Stimulated activated CD8-positive, alpha-beta memory T cell treated with anti-CD3 and anti-CD28 coated beads, Interleukin-15, amount 100 ng/mL, for 48 hours (primary cell): ENCODE measurements around the gene SLC30A2.

Source experiments
- DNase-seq, 2 donors: peaks; one replicate each; pipeline ENCODE4 v3.0.0-alpha.2; 2020; ENCODE audit warnings: low read depth in 2 of 2

Gene SLC30A2

DNA sequence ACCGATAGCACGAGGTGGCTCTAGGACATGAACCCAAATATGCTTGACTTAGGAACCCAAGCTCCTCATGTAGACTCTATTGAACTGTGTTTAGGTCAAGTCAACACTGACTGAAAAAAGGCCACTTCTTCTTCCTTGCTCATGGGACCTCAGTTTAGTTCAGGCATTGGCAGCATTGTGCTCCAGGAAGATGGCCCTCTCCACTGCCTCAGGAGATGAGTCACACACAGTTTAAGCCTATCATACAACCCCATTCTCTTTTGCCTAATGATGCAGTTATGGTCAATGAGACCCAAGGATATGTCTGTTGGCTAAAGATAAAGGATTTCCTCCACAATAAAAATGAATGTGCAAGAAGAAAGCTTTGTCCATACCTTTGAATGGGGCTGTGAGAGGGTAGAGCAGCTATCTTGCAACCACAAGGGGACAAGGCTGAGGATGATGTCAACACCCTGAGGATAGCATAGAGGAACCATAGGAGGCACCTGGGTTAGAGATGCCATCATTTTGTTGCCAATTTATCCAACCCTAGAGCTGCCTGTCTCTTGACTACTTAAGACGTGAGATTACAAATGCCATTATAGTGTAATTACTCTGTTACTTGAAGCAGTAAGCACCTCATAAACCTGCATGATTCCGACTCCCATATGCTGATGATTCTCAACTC lies 24.5 kb upstream of the SLC30A2 start:
- no peak for DNase-seq

DNA sequence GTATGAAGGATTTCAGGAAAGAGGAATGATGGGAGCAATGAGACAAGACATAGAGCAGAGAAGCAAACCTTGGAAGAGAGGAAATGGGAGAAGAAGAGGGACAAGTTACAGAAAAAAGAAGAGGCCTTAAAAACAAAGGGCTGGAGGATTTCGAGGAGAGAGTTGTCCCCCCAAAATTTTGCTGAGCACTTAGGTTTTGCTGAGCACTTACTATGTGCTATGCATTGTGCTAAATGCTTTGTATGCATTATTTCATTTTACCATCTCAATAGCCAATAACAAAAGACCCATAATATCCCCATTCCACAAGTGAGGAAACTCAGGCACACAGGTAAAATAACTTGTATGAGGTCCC lies 24.0 kb upstream of the SLC30A2 start:
- DNase-seq: no peak

DNA sequence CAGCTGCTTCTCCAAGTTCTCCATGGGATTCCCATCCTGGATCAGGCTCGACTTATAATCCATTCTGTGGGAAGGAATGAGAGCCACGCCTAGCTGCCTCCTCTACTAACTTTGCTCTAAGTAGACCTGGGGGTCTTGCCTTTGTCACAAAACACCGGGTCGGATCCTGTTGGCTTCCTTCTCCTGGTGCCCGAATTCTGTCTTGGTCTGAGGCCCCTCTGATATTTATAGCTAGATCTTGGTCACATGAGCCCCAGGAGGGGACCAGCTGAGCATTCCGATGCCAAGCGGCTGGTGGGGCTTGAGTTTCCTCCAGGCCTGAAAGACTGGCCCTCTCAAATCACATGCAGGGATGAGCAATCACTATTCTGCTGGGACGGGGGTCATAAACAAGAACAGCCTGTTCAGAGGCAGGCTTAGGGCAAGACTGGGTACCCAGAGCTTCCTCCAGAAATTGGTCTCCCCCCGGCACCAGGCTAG lies 21.6 kb upstream of the SLC30A2 start, which contains the start of gene TRIM63:
TRIM63 (minus strand) TSS at position 199 of the 480 bp plus-strand sequence; CDS start at position 63, 136 bp downstream.
- DNase-seq: no peak

DNA sequence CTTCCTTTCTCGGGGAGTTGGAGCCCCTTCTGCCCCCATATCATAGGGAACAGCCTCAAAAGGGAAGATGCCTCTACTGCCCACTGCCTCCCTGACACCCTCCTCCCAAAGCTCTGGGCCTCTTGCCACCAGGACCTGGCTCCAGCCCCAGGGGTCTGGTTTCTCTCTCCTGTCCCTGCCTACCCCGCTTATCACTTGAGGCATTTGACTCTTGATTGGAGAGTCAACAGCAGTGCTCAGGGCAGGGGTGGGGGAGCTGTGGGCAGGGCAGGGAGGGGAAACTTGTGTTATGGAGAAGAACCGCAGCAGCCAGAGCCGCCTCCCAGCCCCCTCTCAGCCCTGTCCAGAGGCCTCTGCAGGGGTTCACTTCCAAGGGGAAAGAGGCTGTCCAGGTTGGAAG lies 20.9 kb upstream of the SLC30A2 start:
- DNase-seq: no peak

DNA sequence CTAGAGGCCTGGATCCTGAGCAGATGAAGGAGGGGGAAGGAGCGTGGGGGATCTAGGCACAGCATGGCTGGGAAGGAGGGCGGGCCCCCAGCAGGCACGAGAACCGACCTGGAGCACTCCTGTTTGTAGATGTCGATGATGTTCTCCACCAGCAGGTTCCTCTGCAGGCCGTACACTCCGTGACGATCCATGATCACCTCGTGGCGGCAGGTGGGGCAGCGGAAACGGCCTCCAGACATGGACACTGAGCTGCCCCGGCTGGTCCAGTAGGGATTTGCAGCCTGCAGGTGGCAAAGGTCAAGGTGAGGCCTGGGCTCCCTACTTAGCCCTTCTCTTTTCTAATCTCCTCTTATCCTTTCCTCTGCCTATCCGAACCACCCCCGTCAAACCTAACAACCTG lies 20.2 kb upstream of the SLC30A2 start:
- DNase-seq: no peak

DNA sequence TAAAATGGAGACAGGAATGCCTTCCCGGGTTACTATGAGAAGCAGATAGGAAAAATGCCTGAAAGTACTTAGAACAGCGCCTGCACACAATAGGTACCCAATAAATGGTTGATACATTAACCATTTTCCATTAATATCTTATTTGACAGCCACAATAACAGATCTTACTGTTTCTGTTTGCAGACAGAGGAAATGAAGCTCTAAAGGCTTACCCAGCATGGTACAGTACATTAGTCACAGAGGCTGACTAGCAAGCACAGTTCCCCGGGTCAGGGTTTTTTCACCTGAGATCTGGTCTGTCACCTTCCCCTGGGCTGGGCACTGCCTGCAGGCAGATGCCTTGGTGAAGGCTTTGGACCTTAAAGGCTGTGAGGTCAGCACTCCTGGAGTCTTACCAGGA lies 18.6 kb upstream of the SLC30A2 start:
- no peak for DNase-seq

DNA sequence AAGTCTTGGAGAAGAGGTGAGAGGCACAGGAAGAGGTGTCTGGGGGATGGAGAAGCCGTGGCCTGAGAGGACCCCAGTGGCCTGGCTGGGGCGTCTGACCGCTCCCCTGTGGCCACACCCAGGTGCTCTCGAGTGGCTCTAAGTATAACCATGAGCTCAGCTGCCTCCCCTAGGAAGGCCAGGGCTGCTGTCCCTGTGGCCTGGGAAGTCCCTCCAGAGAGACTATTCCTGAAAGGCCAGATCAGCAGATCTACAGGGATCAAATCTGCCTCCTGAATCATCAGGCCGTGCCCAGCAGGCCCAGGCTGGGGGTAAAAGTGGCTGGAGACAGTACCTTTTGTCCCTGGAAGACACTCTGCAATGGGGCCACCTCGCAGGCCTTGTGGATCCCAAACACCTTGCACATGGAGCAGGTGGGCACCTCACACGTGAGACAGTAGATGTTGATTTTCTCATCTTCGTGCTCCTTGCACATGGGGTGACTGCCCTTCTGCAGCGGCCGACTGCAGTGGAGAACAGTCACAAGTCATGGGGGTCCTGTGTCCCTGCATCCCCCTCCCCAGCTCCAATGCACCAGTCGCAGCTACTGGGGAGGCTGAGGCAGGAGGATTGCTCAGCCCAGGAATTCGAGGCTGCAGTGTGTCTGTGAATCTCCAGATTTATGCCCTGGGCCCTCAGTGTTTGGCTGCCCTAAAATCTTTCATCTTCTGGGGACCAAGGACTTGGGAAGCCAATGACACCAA lies 15.1 kb upstream of the SLC30A2 start:
- DNase-seq: no peak

DNA sequence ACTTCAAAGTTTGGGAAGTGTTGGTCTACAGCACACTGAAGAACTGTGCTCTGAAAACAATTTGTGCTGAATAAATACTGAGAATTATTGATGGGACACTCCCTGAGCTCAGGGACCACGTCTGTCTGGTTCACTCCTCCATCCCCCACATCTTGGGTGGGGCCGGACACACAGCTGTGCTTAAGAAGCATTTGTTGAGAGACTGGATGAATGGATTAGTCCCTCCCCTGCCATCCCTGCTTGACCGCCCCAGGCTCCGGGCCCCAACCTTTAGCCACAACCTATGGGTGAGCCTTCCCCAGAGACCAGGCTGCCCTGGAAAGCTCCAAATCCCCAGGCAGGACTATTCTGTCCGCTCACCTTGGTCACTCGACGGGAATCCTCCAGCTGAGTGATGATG lies 14.0 kb upstream of the SLC30A2 start:
- DNase-seq: no peak

DNA sequence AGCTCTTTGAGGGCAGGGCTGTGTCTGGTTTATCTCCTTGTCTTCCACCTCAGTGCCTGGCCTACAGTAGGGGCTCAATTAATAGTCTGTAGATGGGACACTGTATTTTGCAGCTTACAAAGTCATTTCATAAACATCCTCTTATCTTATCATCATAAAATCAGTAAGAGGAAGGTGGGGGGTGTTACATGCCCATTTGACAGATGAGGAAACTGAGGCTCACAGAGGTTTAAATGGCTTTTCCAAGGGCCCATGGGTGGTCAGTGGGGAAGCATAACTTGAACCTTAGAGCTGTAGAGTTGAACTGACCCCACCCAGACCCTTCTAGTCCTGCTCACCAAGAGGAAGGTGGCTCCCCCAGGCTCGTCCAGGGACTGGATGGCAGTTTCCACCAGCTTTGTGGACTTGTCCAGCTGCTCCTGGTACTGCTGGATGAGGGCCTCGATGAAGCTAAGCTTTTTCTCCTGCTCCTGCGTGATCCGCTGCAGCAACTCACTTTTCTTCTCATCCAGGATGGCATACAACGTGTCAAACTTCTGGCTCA lies 12.2 kb upstream of the SLC30A2 start:
- no peak for DNase-seq

DNA sequence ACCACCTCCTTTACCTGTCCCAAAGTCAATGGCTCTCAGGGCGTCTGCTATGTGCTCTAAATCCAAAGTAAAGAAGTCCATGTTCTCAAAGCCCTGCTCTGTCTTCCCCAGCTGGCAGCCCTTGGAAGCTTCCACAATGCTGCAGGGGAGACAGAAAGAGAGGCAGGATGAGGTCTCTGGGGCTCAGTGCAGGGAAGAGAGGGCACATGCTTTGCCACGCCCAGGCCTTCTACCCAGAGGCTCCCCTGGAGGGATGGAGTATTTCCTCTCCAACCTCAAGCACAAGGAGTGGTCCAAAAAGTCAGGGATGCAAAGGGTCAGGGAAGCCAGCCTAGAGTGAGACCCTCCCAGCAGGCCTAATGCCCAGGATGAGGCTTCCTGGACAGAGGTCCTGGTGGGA lies 11.3 kb upstream of the SLC30A2 start:
- DNase-seq: no peak

DNA sequence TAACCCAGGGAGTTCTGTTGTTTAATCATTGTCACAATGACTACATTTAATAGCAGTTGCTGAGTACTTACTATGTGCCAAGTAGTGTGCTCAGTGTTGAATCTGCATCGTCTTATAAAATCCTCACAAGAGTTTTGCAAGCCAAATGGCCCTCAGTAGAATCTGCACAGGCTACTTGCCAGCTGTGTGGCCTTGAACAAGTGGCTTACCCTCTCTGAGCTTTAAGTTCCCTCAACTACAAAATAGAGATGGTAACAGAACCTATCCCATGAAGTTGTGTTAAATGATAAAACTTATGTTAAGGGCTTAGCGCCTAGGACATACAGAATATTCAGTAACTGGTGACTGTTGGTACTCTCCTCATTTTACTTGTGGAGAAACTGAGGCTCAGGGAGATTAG lies 9.1 kb upstream of the SLC30A2 start:
- no peak for DNase-seq

DNA sequence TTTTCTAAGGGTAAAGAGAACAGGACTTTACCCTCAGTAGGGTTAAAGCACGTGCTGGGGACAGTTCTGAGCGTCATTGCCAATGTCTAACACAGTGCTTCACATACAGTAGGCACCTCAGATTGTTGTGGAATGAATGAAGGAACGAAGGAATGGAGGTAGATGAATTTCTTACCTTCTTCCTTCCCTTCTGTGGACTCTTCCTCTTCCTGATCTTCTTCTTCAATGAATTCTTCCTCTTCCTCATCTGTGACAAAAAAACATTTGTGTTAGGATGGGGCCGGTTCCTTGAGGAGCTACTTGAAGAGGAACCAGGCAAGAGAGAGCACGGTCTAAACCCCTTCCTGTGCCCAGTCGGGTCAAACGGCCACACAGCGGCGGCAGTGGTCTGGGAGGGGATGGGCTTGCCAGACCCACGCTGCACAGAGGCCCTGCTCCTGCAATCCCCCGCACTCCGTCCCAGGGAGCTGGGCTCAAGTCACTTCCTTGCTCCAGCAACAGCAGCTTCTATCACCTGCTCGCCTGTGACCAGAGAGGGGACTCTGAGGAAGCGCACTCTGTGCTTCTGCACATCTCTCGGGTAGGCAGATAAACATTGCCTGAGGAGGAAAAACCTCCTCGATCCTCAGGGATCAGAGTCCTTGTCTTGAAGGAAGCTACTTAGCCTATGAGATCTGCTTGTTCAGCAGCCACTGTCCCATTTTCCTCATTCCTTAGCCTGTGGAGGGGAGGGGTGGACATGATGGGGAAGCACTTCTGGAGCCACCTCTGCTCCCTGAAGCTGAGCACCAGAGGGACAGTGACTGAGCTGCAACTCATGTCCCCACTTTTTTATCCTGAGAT lies 8.0 kb upstream of the SLC30A2 start:
- no peak for DNase-seq

DNA sequence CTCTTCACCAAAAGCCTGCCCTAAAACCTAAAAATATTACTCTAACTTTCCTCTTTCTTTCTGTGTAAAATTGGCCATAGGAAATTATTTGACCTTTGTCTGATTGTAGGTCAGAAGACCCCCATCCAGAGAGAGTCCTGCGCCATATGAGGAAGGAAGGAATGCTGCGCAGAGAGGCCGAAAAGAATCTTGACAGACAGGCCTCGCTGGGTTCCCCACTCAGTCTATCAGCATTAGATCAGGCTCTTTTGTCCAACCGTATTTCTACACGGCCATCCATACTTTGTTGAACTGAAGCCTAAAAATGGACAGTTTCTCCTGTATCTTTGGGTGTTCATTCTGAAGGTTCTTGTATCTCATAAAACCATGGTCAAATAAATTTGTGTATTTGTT lies 4.3 kb upstream of the SLC30A2 start:
- no peak for DNase-seq

DNA sequence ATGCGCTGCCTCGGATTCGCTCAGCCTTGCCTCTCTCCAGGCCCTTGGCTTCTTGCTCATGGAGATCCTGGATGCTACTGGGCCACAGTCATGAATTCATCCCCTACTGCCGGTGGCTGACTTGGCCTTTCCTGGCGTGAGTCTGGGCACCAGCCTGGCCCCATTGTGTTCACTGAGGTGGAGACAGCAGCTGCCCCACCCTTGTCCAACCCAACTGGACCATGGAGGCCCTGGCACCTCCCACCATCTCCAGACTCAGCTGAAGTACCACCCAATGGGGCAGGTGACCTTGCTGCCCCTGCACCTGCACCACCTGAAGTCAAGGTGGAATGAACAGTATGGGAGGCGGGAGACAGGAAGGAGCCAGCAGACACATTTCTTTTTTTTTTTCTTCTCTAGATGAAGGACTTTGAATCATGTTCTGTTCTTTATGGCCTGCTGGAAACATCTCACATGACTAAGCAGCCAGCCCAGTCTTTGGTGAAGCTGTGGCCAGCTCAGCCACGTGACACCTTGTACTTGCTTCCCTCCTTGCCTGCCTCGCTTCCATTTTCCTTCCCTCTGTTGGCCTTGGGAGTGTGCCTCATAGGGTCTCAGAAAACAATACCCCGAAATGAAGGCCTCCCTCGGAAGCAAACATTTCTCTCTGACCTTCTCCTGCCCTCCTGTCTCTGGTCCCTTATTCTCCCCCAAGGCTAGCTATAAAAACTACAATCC lies 3.8 kb upstream of the SLC30A2 start:
- no peak for DNase-seq

DNA sequence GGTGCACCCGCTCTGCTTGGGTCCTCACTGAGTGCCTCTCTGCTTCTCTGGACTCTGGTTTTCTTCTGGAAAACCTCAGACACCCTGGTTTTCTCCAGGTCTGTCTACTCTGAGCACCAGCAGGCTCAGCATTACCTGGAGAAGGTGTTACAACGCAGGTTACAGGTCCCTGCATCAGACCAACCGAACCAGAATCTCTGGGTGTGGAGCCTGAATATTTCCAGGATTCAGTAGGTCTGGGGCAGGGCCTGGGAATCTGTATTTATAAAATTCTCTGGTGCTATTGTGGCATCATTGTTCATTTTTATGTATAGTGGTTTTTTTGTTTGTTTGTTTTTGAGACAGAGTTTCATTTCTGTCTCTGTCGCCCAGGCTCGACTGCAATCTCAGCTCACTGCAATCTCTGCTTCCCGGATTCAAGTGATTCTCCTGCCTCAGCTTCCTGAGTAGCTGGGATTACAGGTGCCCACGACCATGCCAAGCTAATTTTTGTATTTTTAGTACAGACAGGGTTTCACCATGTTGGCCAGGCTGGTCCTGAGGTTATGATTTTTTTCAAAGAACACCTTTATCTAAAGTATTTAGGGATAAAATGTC lies 1.5 kb upstream of the SLC30A2 start:
- no peak for DNase-seq

DNA sequence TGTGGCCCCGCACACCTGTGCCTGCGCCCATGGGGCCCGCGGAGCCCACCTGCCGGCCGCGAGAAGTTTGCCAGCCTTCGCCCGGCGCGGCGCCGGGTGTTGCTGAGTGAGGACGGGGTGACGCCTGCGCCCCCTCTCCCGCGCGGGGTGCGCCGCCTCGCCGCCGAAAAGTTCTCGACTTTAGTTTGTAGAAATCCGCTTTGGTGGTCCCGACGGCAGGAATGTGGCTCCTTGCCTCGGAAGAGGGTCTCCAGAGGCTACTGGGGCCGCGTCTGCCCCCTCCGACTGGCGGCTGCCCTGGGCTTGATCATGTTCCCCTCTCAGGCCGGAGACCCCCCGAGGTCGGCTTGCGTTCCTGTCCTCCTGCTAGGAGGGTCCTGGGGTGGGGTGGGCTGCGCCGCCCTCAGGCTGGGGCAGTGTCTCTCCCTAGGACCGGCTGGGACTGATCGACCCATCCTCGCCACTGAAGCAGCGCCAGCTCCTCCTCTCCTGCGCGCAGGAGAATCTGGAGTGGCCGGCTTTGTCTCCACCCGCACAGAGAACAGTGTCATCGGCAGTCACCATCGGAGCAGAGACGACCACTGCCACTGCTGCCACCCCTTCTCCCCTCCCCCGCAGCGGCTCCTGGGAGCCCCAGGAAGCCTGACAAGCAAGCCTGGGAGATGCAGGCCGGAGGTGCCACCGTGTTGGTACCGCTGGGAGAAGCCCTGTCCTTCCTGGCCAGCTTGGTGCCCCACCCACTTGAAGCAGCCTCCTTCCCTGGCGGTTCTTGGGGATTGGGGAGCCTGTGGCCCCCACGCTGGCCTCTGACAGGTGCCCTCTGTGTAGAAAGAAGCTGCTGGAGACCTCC lies 553 bp upstream of the SLC30A2 start:
- no peak for DNase-seq

DNA sequence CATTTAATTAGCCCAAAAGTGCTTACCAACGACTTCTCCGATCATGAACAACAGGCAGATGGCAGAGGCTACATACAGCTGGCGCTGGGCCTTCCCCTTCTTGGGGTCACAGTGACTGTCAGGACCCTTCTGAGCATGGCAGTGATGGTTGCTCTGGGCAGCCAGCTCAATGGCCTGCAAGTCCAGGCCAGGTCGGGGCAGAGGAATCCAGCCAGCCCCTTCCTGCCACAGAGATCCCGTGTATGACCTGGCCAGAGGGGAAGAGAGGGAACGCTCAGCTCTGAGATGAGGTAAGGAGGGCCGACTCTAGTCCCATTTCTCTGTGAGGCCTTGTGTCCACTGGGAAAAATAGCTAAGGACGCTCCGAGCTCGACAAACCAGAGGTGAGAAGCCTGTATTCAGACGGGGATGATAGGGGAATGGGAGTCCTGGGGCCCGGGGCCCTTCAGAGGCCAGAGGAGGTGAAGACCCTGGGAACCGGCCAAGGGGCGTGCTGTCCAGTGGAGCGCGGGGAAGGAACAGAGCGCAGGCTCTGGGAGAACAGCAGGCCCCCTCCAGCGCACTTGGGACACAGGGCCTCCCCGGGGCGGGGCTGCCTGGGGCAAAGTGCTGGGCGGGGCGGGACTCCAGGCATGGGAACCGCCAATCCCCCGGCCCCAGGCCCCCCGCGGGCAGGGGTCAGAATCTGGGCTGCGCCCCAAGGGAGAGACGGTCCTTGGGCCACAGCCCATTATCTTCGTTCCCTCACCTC lies 772 bp downstream of the SLC30A2 start:
- DNase-seq: no peak

DNA sequence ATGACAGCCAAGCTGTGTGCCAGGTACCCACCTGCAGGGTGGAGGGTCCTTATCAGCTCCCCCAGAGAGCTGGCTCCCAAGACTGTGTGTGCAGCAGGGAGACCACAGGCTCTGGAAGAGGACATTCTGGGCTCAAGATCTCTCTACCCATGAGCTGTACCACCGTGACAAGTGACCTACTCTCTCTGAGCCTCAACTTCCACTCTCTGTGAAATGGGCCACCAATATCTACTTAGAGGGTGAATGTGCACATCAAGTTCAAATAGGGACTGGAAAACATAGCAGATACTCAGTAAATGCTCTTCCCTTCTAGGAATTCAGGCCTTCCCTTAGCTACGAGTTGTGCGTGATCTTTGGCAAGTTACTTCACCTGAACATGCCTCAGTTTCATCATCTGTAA lies 1.5 kb downstream of the SLC30A2 start:
- DNase-seq: no peak

DNA sequence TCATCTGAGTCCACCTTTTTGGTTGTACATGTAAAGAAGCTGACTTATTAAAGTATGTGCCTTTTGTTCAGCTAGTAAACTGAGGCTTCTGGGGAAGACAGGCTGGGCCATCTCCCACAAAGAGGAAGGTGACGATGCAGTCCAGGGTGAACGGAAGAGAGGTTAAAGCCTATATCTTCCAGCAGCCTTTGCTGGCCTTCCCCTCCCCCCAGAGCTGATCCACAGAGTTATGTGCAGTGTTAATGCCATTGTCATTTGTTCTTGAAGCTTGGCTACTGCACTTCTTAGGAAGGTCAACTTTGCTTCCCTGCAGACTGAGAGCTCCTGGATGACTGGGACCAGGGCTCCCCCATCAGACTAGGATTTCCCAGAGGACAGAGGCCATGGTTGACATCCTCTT lies 2.2 kb downstream of the SLC30A2 start:
- DNase-seq: no peak

DNA sequence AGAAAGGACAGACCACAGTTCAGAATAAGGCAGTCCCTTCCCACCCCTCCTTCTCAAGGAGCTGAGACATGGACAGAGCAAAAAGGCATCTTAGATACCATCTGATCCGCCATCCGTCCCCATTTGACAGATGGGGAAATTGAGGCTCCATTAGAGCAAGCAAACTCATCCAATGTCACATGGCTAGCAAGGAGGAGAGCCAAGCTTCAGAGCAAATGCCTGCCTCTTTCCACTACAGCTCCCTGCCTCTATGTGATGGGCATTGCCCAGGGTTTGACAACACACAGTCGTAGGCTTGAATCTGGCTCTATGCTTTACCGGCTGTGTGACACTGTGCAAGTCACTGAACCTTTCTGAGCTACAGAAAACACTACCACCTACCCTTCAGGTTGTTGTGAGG lies 3.9 kb downstream of the SLC30A2 start:
- no peak for DNase-seq
